Umbilical cord (tissue), 2 donors: ENCODE measurements around the gene KLF7. TPM values are rescaled to one million over a fixed set of nuclear protein-coding genes. Genes with fewer than 3 reads are reported as not detected.

Source experiments
- DNase-seq: peaks from one replicate; pipeline ENCODE4 v3.0.0-alpha.2; 2015; ENCODE audit warnings: low spot score
- total RNA-seq: library from RNA; depleted of rRNA; stranded (reverse); fragments of >200 nt; gene quantifications from one replicate; pipeline ENCODE4 v1.2.3, GENCODE V29; 2014; ENCODE audit warnings: low replicate concordance; ENCODE audit not compliant: insufficient read depth

Gene KLF7
- total RNA-seq, result 29.1 TPM

DNA sequence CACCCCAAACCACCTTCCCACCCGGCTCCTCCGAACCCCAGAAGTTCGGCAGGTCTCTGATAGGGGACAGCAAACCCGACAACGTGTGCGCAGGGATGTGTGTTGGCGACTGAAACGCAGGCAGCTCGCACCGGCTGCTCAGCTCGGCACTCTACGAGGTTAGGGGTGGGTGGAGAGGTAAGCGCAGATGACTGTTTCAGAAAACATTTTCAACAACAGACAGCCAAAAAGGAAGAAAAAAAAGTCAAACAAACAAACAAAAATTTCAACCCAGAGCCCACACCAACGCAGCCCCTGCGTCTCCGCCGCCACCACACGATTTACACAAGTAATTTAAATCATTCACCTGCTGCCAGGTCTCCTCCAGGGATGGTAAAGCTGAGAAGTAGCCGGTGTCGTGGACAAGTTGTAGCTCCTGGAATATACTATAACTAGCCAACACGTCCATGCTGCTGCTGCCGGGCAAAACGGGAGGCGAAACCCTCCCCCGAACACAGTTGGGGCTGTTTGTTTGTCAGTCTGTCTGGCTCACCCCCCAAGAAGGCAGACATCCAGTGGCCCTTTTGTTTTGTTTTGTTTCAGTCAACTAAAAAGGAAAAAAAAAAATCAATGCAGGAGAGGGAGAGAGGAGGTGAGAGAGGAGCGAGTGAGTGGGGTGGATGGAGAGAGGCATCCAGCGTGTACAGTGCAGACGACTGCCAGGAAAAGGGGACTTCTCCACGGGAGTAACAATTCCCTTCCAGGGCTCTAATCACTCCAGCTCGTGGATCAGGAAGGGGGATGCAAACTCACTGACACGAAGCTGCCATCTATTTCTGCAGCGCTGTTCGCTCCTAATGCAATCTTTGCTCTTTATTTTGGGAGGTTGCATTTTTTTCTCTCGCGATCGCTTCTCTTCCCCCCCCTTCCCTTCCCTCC, at the start of gene KLF7:
Gene KLF7, minus strand, starts transcription at position 828 of the 918 bp plus-strand sequence. Its CDS starts 380 bp downstream, at position 448.
- peak; percentile 57 for DNase-seq

DNA sequence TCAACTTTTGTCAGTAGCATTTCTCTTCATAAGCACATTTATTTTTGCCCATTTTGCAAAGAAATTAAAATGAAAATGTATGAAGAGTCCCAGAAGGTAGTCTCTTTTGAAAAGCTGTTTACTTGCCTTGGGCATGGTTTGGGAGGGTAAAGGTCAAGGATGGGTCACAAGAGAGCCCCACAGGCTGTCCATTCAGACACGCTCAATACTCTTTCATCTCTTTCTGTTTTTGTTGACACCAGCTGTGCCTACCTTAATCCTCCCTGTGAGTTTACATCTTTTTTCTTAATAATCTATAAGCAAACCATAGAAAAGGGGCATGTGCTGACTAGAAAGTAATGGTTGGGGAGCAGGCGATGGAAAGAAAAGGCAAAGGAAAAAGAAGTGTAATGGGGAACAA, 49.6 kb upstream of the KLF7 start:
- DNase-seq, result no peak

DNA sequence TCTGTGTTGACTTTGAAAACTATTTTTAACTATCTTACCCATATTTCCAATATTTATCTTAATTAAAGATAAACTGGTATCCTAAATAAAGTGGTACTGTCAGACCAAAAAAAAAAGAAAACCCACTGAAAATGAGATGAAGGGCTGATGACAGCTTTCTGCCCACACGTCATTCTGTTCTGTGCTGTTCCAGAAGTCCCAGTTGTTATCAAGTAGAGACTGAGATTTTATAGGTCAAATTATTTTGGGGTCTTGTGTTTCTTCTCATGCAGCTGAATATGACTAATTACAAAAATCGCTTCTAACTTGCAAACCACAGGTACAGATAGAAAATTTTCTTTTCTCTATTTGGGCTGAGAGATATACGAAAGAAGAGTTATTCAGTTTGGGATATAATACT, 48.7 kb upstream of the KLF7 start:
- no peak for DNase-seq

DNA sequence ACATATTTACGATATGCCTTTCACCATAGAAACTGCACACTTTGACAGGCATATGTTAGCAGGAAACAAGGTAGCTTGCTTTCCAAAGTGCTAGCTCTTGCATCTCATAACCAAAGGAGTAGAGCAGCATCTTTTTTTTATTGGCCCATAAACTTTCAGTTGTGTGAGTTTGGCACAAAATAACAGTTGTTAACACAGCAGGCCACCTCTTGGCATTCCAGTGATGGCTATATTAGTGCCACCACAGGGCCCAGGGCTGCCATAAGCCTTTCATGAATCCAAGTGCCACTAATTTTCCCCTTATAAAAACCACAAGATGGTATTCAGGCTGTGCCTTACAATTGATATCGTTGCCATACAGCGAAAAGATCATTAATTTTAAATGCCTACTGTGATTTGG, 40.3 kb upstream of the KLF7 start:
- DNase-seq, result no peak

DNA sequence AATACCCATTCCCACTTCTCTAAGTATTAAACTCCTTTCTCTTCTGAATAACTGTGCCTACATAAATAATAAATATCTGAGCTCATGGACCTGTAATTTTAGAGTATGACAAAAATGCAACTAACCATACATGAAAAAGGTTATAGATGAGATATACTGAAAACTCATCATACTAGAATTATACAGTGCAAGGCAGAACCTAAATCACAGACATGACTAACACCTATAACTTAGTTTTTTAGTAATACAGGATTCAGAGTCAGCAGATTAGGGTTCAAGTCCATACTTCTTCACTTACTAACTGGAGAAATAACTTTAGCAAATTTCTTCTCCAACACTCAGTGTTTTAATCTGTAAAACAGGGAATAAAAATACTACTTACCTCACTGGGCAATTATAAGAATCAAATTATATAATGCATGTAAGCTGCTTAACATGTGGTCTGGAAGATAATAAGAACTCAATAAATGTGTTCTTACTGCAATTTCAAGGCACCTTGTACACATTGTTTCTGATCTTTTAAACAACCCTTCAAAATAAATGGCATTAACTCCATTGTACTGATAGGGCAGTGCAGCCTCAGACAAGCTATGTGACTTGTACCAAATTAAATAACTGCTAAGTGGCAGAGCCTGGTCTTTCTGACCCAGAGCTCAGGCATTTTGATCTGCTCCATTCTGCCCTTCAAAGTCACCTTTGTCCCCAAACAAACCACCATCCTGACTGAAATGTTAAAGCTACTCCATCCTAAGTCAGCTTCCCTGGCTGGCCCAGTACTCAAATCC, 39.6 kb upstream of the KLF7 start:
- no peak for DNase-seq

DNA sequence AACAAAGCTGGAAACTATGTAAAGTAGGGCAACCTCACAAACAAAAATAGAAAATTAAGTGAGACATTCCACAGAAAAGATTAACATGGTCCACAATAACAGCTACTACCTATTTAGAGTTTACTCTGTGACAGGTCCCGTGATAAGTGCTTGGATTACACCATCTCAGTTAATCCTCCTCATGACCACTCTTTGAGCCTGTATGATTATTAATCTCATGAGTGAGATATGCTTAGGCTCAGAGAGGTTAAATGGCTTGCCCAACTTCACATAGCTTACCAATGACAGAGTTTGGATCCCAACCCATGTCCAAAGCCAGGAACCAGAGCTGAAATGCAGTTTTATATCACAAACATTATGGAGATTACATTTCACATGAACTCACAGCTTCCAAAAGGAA, 37.3 kb upstream of the KLF7 start:
- no peak for DNase-seq

DNA sequence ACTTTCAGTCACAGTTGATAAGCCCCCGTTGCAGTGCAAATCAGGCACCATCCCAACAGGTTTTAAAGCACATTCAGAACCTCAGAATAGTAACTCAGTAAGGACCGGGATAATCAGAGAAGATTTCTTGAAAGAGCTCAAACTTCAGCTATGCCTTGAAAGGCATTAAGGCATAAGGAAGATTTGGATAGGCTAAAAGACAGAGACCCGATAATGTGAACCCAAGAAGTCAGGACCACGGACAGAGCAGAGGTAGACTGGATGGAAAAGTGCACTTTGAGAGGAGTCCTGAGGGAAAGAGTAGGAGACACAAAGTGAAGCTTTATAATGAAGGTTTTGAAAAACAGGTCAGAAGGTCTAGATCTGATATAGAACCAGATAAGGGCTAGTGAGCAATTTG, 36.9 kb upstream of the KLF7 start:
- peak; percentile 74 for DNase-seq

DNA sequence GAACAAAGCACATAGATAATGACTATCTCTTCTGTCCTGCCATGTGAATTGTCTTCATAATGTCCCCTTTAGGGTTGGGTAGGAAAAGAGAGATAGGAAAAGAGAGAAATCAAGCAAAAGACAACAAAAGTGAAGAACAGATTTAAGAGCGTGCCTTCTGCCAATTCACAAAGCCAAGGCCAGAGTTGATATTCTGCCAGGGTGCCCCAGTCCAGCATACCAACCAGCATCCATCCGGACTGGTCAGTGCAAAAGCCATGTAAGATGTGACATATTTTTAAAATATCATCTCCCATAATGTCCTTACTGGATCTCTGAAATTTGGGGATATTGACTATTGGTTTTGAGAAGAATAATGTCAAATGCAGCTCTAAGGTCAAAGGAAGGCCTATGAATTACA, 35.7 kb upstream of the KLF7 start:
- no peak for DNase-seq

DNA sequence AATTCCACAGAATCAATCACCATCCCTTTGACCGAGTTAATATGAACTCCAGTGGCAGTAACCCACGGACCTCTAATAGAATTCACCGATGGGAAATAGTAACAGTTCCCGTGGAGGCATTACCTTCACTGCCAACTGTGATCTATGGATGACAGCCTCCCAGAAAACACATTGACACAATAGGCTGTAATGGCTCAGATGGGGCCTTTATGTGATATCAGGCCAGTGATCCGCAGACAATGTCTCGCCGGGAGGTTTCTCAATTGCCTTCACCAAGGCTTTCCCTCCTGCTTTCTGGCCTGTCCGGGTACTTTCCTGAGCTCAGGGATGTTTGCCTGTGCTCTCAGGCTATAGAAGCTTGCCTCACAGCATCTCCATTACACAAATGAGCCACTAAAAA, 34.4 kb upstream of the KLF7 start:
- DNase-seq, result no peak

DNA sequence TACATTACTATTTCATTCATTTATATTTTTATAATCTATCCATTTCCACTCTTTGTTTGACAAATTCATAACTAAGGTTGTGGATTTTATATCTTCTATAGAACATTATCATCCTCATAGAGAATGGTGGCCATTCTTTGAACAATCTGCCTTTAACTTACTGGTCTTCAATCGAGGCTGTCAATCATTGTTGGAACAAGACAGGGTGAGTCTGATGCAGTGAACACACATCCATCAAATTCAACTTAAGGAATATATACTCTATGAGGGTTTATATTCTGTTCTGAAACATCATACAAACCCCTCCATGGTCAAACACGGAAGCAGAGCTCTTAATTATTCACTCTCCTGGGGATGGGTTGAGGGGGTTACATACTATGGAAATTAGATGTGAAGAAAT, 28.3 kb upstream of the KLF7 start:
- no peak for DNase-seq

DNA sequence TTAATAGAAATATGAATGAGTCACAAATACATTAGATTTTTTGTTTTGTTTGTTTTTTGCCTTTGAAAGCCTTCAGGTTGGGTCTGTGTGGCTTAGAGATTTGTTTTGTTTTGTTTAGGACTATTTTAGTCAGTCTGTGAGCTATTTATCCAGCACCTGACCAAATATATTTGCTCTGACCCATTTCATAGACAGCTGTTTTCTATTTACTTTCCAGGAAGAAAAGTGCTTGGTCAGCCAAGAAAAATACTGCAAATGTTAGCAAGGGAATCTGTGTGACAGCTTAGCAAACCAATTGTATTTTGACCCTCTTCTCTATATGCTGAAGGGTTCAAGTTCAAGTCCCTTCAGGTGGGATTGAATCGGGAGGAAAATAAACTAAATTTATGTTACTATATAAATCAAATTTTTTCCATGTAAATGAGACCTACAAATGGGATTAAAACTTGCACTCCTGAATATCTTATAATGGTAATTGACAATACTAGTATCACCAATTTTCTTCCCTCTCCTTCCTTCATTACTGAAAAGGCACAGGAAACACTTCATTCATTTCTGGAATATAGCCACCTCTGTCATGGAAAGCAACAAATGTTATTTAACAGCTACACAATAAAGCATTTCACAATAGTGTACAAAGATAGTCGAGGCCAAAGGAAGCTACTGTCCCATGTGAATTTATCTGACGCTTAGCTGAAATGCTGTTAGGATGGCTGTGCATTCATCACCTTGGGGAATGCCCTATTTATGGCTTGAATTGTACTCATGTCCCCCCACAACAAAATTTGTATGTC, 23.1 kb upstream of the KLF7 start:
- DNase-seq, result no peak

DNA sequence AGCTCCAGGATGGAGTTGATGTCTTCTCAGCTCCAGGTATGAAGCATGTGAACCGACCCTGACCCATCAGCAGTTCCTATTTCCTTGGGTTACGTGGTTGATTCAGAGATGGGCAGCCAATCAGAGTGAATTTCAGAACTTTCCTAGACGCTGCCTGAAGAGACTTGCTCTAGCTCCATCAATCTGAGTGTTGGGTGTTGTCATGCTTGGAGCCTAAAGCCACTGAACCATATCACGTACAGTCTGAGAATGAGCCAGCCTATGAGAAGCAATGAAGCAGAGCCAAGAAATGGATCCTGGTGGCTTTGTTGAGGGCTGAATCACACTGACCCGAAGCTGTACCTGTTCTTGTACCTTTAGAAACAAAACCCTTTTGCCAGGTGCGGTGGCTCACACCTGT, 19.6 kb upstream of the KLF7 start:
- no peak for DNase-seq

DNA sequence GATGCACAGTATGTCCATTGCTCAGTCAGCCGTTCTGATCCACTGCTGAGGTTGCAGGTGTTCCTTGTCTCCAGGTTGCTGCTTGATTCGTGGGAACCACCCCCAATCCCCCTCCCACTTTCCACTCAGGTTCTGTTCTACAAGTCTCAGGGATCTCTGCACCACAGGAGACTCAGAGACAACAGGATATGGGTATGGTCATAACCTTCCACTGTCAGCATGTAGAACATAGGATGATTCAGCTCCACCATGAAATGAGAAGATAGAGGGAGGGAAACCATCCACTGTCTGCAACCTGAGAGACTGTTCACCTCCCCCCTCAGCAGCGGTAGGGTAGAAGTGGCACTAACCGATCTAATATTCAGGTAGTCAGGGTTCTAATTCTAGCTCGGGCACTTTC, 19.0 kb upstream of the KLF7 start:
- no peak for DNase-seq

DNA sequence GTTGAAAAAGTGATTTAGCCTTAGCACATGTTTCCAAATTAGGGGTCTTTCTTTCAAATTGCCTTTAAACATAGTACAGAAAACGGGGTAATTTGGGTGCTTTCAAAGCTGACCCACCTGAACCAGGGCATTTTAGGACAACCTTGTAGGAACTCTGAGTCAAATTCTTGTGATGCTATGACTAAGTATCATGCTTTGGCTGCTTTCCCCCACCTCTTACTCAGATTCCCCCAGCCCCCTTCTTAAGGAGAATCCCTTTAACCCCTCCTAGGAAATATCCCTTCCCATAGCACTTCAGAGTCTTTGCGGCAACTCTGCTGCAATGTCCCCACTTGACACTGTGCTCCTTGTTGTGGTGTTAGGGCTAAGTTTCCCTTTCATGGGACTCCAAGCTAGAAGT, 18.6 kb upstream of the KLF7 start:
- no peak for DNase-seq

DNA sequence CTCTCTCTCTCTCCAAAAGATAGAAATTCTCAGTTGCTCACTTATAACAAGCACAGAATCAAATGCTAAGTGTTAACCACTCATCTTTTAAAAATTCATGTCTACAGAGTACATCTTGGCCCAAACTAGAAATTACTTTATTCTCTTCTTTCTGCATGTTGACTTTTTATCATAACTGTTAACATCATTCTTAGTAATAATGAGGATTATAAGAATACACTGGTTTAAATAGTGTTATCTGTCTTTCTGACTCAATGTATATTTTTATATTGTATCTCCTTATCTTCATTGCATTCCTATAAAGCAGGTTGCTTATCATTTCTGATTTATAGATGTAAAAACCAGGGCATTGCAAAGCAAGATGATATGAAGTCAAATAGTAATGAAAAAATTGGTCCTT, 17.8 kb upstream of the KLF7 start:
- DNase-seq, result no peak

DNA sequence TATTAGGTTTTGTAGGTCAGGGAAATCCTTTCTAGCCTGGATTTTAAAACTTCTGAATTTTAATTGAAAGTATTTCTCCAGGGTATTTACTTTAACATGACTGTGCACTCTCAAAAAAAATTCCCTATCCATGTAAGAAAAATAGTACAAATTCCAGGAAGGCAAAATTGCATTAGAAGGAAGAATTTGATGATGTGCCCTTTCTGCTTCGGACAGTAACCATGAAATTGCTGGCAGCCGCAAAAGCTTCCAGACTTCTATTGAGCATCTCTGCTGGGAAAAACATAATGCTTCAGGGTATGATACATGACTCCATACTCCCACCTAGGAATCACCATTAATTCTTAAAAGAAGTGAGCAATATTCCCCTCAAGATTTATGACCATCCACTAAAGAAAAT, 17.2 kb upstream of the KLF7 start:
- peak; percentile 8 for DNase-seq

DNA sequence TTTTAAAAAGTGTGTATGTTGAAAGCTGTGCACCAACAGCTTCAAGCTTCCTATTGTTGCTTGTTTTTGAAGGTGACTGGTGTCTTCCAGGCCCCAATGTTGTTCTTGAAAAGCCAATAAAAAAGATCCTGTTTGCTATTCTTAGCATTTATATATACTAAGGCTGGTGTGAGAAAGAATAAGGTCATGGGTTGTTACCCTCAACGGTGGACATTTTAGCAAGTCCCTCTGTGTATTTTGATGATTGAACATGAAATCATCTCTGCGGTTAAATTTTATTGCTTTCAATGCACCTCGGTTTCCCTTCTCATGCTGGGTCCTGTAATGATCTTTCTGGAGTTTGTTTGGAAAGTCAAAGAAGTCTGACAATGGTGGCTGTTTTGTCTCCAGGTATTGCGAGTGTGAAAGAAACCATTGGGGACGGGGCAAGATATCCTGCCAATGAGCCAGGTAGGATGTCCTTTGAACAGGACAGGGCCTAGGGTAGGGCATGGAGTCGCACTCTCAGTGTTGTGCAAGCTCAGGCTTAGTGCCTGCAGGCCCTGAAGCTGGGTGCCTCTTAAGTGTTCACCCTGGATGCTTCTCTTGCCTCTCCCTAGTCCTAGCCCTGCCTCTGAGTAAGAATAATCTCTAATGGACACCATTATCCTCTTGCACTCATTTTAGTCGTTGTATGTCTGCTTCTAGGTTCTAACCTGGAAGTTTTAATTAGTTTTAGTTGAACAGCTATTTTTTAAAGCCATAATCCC, 16.0 kb upstream of the KLF7 start:
- no peak for DNase-seq

DNA sequence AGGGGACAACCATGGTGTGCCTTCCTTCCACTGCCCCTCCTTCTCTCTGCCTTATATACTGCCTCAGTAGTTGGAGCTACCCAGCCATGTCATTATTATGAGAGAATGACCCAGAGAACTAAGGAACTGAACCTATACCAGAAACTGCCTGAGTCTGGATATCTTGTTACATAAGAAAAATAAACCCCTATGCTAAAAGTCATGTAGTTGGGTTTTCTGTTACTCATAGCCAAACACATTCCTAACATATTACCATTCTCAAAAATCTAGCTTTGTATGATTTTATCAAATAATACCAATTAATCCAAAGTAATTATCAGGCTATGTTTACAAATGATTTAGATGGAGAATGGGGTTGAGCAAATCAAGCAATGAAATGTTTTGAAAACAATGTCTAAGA, 15.0 kb upstream of the KLF7 start:
- DNase-seq, result no peak

DNA sequence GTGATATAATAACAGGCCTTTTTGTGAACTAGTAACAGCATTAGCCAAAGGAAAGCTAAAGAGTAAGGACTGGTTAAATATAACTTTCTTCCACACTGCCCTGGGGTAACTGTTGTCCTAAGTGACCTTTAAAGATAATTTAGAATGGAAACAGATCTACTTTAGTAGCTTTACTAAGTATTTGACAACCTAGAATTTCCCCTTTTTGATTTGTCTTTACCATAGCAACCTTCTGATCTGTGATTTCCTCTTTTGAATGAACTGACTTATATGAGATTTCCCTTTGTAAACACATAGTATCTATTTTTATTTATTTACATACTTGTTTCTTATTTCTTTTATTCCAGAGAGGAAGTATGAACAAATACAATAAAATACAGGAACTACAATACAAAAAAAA, 10.5 kb upstream of the KLF7 start:
- no peak for DNase-seq

DNA sequence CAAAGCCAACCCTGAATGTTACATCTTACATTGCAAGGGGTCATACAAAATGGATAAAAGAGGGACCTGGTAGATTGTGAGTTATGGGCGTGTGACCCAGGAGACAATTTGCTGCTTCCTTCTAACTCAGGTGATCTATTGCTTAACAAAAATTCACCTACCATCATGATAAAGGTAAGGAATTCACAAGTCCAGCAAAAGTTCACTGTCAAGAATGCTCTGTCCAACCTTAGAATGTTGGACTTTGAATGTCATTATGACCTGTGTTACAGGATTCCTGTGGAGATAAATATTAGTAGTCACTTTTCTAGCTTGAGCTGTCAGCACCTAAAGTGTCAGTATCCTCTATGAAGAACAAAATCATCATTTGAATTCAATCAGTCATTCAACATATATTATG, 7.9 kb upstream of the KLF7 start:
- no peak for DNase-seq
